ENCODE measurements around the gene EIF3B. TPM values are rescaled to one million over a fixed set of nuclear protein-coding genes. Genes with fewer than 3 reads are reported as not detected.

Gene EIF3B
- total and polyA plus RNA-seq, 2 of the 4 experiments (the other 2 are of a cell fraction) = 105 to 201 TPM

GRCh38 chr7:2373124-2373556, 18.5 kb downstream of the EIF3B start:
- no peak for TF ChIP-seq NFE2L2 (IDR thresholded peaks at IDR 0.05; ENCODE audit: low read depth, low read length)
- TF ChIP-seq, protein P1, sequence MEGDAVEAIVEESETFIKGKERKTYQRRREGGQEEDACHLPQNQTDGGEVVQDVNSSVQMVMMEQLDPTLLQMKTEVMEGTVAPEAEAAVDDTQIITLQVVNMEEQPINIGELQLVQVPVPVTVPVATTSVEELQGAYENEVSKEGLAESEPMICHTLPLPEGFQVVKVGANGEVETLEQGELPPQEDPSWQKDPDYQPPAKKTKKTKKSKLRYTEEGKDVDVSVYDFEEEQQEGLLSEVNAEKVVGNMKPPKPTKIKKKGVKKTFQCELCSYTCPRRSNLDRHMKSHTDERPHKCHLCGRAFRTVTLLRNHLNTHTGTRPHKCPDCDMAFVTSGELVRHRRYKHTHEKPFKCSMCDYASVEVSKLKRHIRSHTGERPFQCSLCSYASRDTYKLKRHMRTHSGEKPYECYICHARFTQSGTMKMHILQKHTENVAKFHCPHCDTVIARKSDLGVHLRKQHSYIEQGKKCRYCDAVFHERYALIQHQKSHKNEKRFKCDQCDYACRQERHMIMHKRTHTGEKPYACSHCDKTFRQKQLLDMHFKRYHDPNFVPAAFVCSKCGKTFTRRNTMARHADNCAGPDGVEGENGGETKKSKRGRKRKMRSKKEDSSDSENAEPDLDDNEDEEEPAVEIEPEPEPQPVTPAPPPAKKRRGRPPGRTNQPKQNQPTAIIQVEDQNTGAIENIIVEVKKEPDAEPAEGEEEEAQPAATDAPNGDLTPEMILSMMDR (conservative IDR thresholded peaks at IDR 0.05; ENCODE audit: low read depth, low read length) = no peak
- TF ChIP-seq RCOR1 (IDR thresholded peaks at IDR 0.05; ENCODE audit: insufficient replicate concordance, low read length) = no peak
- no peak for TF ChIP-seq MAZ (IDR thresholded peaks at IDR 0.05; ENCODE audit: borderline replicate concordance, low read depth, low read length)
- no peak for TF ChIP-seq BHLHE40 (IDR thresholded peaks at IDR 0.05; ENCODE audit: low read depth, low read length)
- DNase-seq = no peak
- H3K36me3 ChIP-seq (ENCODE audit: control insufficient read depth, insufficient read depth, low read length) = peaks cover 88% of the 10 kb centered on the region
- peaks cover 34% of the 10 kb centered on the region for H4K20me1 ChIP-seq (ENCODE audit: insufficient read depth, low read length)
- 100% methylated on average over 1 of the region's 14 CpGs; no CpG with 5 or more reads in 1 of the 2 experiments for WGBS, 2 experiments (ENCODE audit: extremely low coverage in 2 of 2, insufficient read length in 1 of 2)
- POLR2A ChIA-PET (ENCODE audit: unreplicated experiment) = no interaction called here
- H3K9me3 ChIP-seq (ENCODE audit: control insufficient read depth, insufficient read depth, low read length) = no peaks in the 10 kb centered on the region
- H3K14ac ChIP-seq (replicated peaks; ENCODE audit: low read depth, low read length) = no peak overlapping the region
- H3K79me1 ChIP-seq (ENCODE audit: low read depth in 1 of 2, low read length in 2 of 2) = peaks cover 21 to 55% of the 10 kb centered on the region in 2 experiments
- H2BK120ac ChIP-seq (ENCODE audit: low read depth, low read length) = no peak overlapping the region
- no peak overlapping the region for H2AFZ ChIP-seq (replicated peaks; ENCODE audit: low read length, poor library complexity)
- H2BK15ac ChIP-seq (ENCODE audit: low read depth, low read length) = no peak overlapping the region
- CTCF ChIA-PET = no interaction called here
- H3K23ac ChIP-seq (ENCODE audit: low read depth, low read length) = no peak overlapping the region
- intact Hi-C loops (cut with micrococcal nuclease) (no loop called here), in situ Hi-C loops (cut with MboI; ENCODE audit: low sequenced_read_pairs) (no loop called here), dilution Hi-C loops (cut with HindIII; ENCODE audit: low sequenced_read_pairs, unreplicated experiment) (no loop called here)
- no peak overlapping the region for H2AK5ac ChIP-seq (ENCODE audit: low read depth, low read length)
- no peak overlapping the region for H2BK5ac ChIP-seq (ENCODE audit: low read depth, low read length, poor library complexity, severe bottlenecking)
- no peaks in the 10 kb centered on the region for H3K9me1 ChIP-seq (ENCODE audit: insufficient read depth, low read length)
- no peak overlapping the region for H3K27ac ChIP-seq (ENCODE audit: insufficient read depth, low read length)
- no peak overlapping the region for H2BK20ac ChIP-seq (ENCODE audit: low read depth, low read length)
- no peak overlapping the region for H3K4me3 ChIP-seq (ENCODE audit: insufficient read depth, low read depth, low read length)
- no peak overlapping the region for H3K9ac ChIP-seq (ENCODE audit: low read depth, low read length)
- H4K91ac ChIP-seq (ENCODE audit: insufficient read depth, low read depth, low read length) = no peak overlapping the region
- BruUV-seq (replicated peaks) = no TSS peak
- no peak overlapping the region for H2AK9ac ChIP-seq (replicated peaks; ENCODE audit: low read depth, low read length, poor library complexity)
- no peak overlapping the region for H3K18ac ChIP-seq (ENCODE audit: low read depth, low read length)
- no peak overlapping the region for H3K4me2 ChIP-seq (ENCODE audit: low read depth, low read length)
- no peaks in the 10 kb centered on the region for H3K27me3 ChIP-seq (ENCODE audit: control insufficient read depth, insufficient read depth, low read length)
- H3K56ac ChIP-seq (ENCODE audit: extremely low read depth, insufficient read depth, low read length) = no peak overlapping the region
- no peak overlapping the region for H4K8ac ChIP-seq (ENCODE audit: low read depth in 2 of 2, low read length in 2 of 2)
- H4K5ac ChIP-seq (ENCODE audit: low read depth, low read length) = no peak overlapping the region
- no peak for ATAC-seq (ENCODE audit: low read depth)
- H3K4ac ChIP-seq (ENCODE audit: low read depth, low read length) = no peak overlapping the region
- no peaks in the 10 kb centered on the region for H3K4me1 ChIP-seq (ENCODE audit: control insufficient read depth, insufficient read depth, low read length)
